ENCODE measurements around the gene FIBP. TPM values are rescaled to one million over a fixed set of nuclear protein-coding genes. Genes with fewer than 3 reads are reported as not detected.

FIBP gene
- total and polyA plus RNA-seq, 2 of the 8 experiments (the other 6 are each of a cell fraction or from before 2014, with no cell fraction given) = 74.3 to 173 TPM

DNA sequence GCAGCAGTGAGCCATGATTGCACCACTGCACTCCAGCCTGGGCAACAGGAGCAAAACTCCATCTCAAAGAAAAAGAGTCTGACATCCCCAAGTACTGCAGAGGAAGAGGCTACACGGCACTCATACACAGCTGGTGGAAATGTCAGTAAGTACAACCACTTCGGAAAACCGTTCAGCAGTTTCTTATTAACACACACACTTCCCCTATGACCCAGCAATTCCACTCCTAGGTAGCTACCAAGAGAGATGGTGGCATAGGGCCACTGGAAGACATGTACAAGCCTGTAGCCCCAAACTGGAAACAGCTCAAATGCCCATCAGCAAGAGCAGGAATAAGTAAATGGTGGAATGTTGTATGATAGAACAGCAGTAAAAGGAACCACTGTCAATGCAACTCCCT, 34.3 kb upstream of the FIBP start:
- Histone ChIP-seq H3K4me3 (ENCODE audit: extremely low read depth in 1 of 4, insufficient read depth in 2 of 4, low read depth in 3 of 4, low read length in 4 of 4) (no peak overlapping the region), H3K56ac (replicated peaks; ENCODE audit: insufficient read length, low read depth, low read length) (no peak overlapping the region), H3K4me1 (replicated peaks in 1 of 4; ENCODE audit: control insufficient read depth in 3 of 4, insufficient read depth in 4 of 4, low read length in 3 of 4) (peaks cover 0 to 14% (median 9%) of the 10 kb centered on the region in 4 experiments; a peak in 4 of 7 replicates), H3K18ac (ENCODE audit: extremely low read depth, low read length) (no peak overlapping the region), H4K5ac (ENCODE audit: insufficient read length, low read depth, low read length) (no peak overlapping the region), H2BK120ac (replicated peaks; ENCODE audit: low read depth, low read length) (no peak overlapping the region), H2AFZ (ENCODE audit: low read length) (no peak overlapping the region), H3K27ac (ENCODE audit: low read depth, low read length) (no peak overlapping the region), H3K4me2 (ENCODE audit: insufficient read depth in 1 of 2, low read depth in 2 of 2, low read length in 2 of 2) (no peak overlapping the region), H3K27me3 (replicated peaks in 1 of 4; ENCODE audit: control insufficient read depth in 3 of 4, extremely low read depth in 1 of 4, insufficient read depth in 3 of 4, low read length in 3 of 4) (no peaks in the 10 kb centered on the region), H3K79me1 (ENCODE audit: low read depth, low read length) (peaks cover 7% of the 10 kb centered on the region; the same call in 1 of the 2 replicates), H3K4ac (replicated peaks; ENCODE audit: insufficient read length, low read depth, low read length) (no peak overlapping the region), H3K36me3 (ENCODE audit: control insufficient read depth in 2 of 4, insufficient read depth in 4 of 4, low read length in 3 of 4) (peaks cover 0 to 8% (median 5%) of the 10 kb centered on the region in 4 experiments; a peak in 4 of 8 replicates), H4K91ac (replicated peaks; ENCODE audit: insufficient read length, low read length) (no peak overlapping the region), H3K23me2 (ENCODE audit: low read depth, low read length) (peaks cover 13% of the 10 kb centered on the region; the same call in 1 of the 2 replicates), H3K9me3 (ENCODE audit: insufficient read depth in 2 of 2, low read depth in 1 of 2, low read length in 1 of 2) (no peaks in the 10 kb centered on the region), H4K20me1 (replicated peaks in 1 of 2; ENCODE audit: control insufficient read depth in 1 of 2, insufficient read depth in 2 of 2, low read length in 2 of 2) (peaks cover 0 to 3% of the 10 kb centered on the region in 2 experiments), H3K23ac (ENCODE audit: insufficient read length) (no peak overlapping the region), H3K14ac (ENCODE audit: insufficient read length) (no peak overlapping the region), H3K9ac (replicated peaks in 1 of 4; ENCODE audit: extremely low read depth in 1 of 4, low read depth in 3 of 4, low read length in 3 of 4) (no peak overlapping the region), H2AK5ac (ENCODE audit: low read depth, low read length) (no peak overlapping the region), H2BK5ac (ENCODE audit: low read depth, low read length) (no peak overlapping the region), H3K79me2 (ENCODE audit: control insufficient read depth in 1 of 2, insufficient read depth in 2 of 2, low read length in 2 of 2) (peaks cover 0 to 7% of the 10 kb centered on the region in 2 experiments; a peak in 2 of 4 replicates), H2BK20ac (ENCODE audit: low read length) (no peak overlapping the region), H4K8ac (ENCODE audit: extremely low read depth, insufficient read depth, low read length) (no peak overlapping the region), H2BK15ac (ENCODE audit: low read length) (no peak overlapping the region), H2BK12ac (ENCODE audit: low read depth, low read length) (no peak overlapping the region)
- FAIRE-seq (no peak), DNase-seq (ENCODE audit: low read depth in 1 of 2, low spot score in 2 of 2) (no peak)
- 83% methylated on average over 3 of the region's 3 CpGs; no CpG with 5 or more reads in 1 of the 2 experiments for WGBS, 2 experiments (ENCODE audit: extremely low coverage in 1 of 2, insufficient coverage in 1 of 2, insufficient read length in 1 of 2, insufficient replicate concordance in 2 of 2, low coverage in 1 of 2, low lambda C conversion rate in 2 of 2, missing lambda C conversion rate in 1 of 2)
- POLR2A ChIA-PET (ENCODE audit: partially characterized antibody) = interaction anchor here (1.0 to 3.0 kb wide), 5 partner anchors 9 to 48 kb away, joined by 3 to 12 read pairs (median 5); partner anchors contain the start of gene CCDC85B
- CTCF ChIA-PET (ENCODE audit: partially characterized antibody) = interaction anchor here (0.8 to 3.5 kb wide), 13 partner anchors 10 to 382 kb away, joined by 3 to 19 read pairs (median 4); partner anchors contain the start of gene FIBP
- no peak for TF ChIP-seq CBX5 (IDR thresholded peaks at IDR 0.05; ENCODE audit: low read depth, low read length)
- no peak for TF ChIP-seq BRCA1 (IDR thresholded peaks at IDR 0.05; ENCODE audit: low read depth, low read length)
- no peak for TF ChIP-seq KDM1A (IDR thresholded peaks at IDR 0.05; ENCODE audit: borderline replicate concordance, low read length)
- TF ChIP-seq EP300 (IDR thresholded peaks at IDR 0.05; ENCODE audit: borderline replicate concordance in 1 of 2, low read depth in 2 of 2, low read length in 2 of 2) = no peak
- TF ChIP-seq E2F6 (IDR thresholded peaks at IDR 0.05) = no peak
